Adrenal gland (tissue), 5 donors: ENCODE measurements around the gene NELFB.

Experiments
- POLR2A ChIP-seq, 2 donors: fragments of 450-650 bp; IDR thresholded peaks; one replicate each; pipeline ENCODE4 v1.6.1; 2017; ENCODE audit warnings: antibody characterized with exemption in 2 of 2, mild to moderate bottlenecking in 2 of 2, moderate library complexity in 1 of 2
- TF ChIP-seq, protein P1 (sequence below), 6 experiments: fragments of 450-650 bp in 4 of 6; fragments of 200-600 bp in 2 of 6; sonication (generic) in 1 of 6; IDR thresholded peaks; 1 replicate in 5 of 6; 2 replicates in 1 of 6; pipeline versions ENCODE4 v1.5.1 to v1.8.0; 2016 to 2021; ENCODE audit warnings: antibody characterized with exemption in 6 of 6, mild to moderate bottlenecking in 2 of 6, moderate library complexity in 1 of 6
- donor health status: DM: no; HTN: no; CAD: no.

DNA sequence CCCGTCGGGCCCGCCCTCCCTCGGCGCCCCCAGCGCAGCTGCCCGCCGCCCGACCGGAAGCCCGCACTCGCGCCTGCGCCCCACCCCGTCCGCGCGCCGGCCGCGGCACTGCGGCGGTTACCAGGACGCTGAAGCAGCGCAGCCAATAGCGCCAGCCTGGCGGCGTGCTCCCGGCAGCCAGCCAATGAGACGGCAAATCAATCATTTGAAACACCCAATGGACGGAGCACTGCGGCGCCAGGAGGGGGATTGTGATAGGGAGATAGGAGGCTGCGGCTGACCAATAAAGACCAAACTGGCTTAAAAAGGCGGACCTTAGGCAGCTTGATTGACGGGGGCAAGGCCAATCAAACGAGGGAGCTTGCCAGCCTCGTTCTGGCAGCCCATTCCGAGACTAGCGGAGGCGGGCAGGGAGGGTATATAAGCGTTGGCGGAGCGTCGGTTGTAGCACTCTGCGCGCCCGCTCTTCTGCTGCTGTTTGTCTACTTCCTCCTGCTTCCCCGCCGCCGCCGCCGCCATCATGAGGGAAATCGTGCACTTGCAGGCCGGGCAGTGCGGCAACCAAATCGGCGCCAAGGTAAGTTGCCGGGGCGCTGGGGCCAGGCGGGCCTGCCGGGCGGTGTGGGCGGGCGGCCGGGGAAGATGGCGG is 14.2 kb upstream of the NELFB start, which contains the start of gene TUBB4B:
- TF ChIP-seq POLR2A (IDR thresholded peaks at IDR 0.05): peak; percentile 100
- TF ChIP-seq, protein P1, sequence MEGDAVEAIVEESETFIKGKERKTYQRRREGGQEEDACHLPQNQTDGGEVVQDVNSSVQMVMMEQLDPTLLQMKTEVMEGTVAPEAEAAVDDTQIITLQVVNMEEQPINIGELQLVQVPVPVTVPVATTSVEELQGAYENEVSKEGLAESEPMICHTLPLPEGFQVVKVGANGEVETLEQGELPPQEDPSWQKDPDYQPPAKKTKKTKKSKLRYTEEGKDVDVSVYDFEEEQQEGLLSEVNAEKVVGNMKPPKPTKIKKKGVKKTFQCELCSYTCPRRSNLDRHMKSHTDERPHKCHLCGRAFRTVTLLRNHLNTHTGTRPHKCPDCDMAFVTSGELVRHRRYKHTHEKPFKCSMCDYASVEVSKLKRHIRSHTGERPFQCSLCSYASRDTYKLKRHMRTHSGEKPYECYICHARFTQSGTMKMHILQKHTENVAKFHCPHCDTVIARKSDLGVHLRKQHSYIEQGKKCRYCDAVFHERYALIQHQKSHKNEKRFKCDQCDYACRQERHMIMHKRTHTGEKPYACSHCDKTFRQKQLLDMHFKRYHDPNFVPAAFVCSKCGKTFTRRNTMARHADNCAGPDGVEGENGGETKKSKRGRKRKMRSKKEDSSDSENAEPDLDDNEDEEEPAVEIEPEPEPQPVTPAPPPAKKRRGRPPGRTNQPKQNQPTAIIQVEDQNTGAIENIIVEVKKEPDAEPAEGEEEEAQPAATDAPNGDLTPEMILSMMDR (IDR thresholded peaks at IDR 0.05): peak in 1 of 6 experiments; percentile 31
